ENCODE data around the gene ZNF318. TPM values are rescaled to one million over a fixed set of nuclear protein-coding genes. Genes with fewer than 3 reads are reported as not detected.

The ZNF318 gene
- polyA plus RNA-seq, 1 donor from 2014 or later = 11.7 TPM

DNA sequence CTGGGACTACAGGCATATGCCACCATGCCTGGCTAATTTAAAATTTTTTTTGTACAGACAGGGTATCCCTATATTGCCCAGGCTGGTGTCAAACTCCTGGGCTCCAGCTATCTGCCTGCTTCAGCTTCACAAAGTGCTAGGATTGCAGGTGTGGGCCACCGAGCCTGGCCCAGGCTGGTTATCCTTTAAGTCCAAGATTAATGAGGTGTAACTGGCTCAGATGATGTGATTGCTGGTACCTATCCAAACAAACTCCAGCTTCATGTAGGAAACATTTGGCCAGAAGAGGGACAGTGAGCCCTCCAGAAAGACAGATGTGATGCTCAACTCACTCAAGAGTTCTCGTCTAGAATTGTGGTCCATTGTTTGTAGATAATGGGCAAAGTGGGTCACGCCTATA lies 9.2 kb upstream of the ZNF318 start:
- H3F3A ChIP-seq (ENCODE audit: insufficient read depth, low read length, poor library complexity, severe bottlenecking) = no peaks in the 10 kb centered on the region
- no peak overlapping the region for H3K4me3 ChIP-seq (ENCODE audit: low read length)
- no peaks in the 10 kb centered on the region for H4K20me1 ChIP-seq (ENCODE audit: insufficient read depth)
- H3K79me2 ChIP-seq (replicated peaks; ENCODE audit: insufficient read depth, low read length) = no peaks in the 10 kb centered on the region
- no peak overlapping the region for H2AFZ ChIP-seq (ENCODE audit: low read depth, low read length)
- no peak overlapping the region for H3K27ac ChIP-seq (ENCODE audit: low read length)
- no peaks in the 10 kb centered on the region for H3K9me3 ChIP-seq (ENCODE audit: low read length)
- no peaks in the 10 kb centered on the region for H3K36me3 ChIP-seq (ENCODE audit: insufficient read depth, low read length)
- TF ChIP-seq EZH2 (IDR thresholded peaks at IDR 0.05; ENCODE audit: borderline replicate concordance, insufficient read depth, low read length, poor library complexity, severe bottlenecking) (no peak), RAD21 (conservative IDR thresholded peaks at IDR 0.05) (no peak), POLR2AphosphoS5 (IDR thresholded peaks at IDR 0.05) (no peak), EP300 (conservative IDR thresholded peaks at IDR 0.05; ENCODE audit: poor library complexity, severe bottlenecking) (no peak), MXI1 (conservative IDR thresholded peaks at IDR 0.05; ENCODE audit: poor library complexity, severe bottlenecking) (no peak), TAF1 (IDR thresholded peaks at IDR 0.05; ENCODE audit: low read depth) (no peak), SMC3 (conservative IDR thresholded peaks at IDR 0.05; ENCODE audit: poor library complexity) (no peak)
- TF ChIP-seq, protein P1, sequence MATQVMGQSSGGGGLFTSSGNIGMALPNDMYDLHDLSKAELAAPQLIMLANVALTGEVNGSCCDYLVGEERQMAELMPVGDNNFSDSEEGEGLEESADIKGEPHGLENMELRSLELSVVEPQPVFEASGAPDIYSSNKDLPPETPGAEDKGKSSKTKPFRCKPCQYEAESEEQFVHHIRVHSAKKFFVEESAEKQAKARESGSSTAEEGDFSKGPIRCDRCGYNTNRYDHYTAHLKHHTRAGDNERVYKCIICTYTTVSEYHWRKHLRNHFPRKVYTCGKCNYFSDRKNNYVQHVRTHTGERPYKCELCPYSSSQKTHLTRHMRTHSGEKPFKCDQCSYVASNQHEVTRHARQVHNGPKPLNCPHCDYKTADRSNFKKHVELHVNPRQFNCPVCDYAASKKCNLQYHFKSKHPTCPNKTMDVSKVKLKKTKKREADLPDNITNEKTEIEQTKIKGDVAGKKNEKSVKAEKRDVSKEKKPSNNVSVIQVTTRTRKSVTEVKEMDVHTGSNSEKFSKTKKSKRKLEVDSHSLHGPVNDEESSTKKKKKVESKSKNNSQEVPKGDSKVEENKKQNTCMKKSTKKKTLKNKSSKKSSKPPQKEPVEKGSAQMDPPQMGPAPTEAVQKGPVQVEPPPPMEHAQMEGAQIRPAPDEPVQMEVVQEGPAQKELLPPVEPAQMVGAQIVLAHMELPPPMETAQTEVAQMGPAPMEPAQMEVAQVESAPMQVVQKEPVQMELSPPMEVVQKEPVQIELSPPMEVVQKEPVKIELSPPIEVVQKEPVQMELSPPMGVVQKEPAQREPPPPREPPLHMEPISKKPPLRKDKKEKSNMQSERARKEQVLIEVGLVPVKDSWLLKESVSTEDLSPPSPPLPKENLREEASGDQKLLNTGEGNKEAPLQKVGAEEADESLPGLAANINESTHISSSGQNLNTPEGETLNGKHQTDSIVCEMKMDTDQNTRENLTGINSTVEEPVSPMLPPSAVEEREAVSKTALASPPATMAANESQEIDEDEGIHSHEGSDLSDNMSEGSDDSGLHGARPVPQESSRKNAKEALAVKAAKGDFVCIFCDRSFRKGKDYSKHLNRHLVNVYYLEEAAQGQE (IDR thresholded peaks at IDR 0.05; ENCODE audit: borderline replicate concordance) = no peak
- TF ChIP-seq, protein P2, sequence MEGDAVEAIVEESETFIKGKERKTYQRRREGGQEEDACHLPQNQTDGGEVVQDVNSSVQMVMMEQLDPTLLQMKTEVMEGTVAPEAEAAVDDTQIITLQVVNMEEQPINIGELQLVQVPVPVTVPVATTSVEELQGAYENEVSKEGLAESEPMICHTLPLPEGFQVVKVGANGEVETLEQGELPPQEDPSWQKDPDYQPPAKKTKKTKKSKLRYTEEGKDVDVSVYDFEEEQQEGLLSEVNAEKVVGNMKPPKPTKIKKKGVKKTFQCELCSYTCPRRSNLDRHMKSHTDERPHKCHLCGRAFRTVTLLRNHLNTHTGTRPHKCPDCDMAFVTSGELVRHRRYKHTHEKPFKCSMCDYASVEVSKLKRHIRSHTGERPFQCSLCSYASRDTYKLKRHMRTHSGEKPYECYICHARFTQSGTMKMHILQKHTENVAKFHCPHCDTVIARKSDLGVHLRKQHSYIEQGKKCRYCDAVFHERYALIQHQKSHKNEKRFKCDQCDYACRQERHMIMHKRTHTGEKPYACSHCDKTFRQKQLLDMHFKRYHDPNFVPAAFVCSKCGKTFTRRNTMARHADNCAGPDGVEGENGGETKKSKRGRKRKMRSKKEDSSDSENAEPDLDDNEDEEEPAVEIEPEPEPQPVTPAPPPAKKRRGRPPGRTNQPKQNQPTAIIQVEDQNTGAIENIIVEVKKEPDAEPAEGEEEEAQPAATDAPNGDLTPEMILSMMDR (IDR thresholded peaks at IDR 0.05; ENCODE audit: poor library complexity, severe bottlenecking) = no peak
- no peaks in the 10 kb centered on the region for H3K9me2 ChIP-seq (ENCODE audit: insufficient read depth, low read length)
- H3K27me3 ChIP-seq (ENCODE audit: insufficient read depth, low read depth, low read length) = no peaks in the 10 kb centered on the region
- no peak overlapping the region for H3K4me2 ChIP-seq (ENCODE audit: low read length)
- no peak overlapping the region for H3K9ac ChIP-seq (ENCODE audit: low read length)

DNA sequence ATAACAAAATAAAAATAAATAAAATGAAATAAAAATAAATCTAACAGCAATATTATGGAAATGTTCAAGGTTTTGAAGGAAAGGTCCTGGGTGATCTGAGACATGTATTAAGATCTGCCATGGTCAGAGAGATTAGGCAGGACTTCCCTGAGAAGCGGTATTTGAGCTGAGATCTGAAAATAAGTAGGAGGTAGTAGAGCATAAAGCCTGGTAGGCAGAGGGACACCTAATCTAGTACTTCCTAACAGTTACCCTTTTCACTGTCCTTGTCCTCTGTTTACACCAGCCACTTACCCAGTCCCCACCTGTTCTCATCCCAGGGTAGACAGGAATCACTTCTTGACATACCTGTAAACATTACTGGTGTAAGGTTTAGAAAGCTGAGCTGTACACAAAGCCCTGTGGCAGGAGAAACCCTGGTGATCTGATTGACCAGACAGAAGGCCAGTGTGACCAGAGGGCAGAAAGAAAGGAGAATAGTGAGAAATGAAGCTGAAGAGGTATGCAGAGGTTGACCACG lies 8.3 kb upstream of the ZNF318 start:
- no peaks in the 10 kb centered on the region for H3K9me3 ChIP-seq (ENCODE audit: low read length)
- H3K9ac ChIP-seq (ENCODE audit: low read length) = no peak overlapping the region
- no peaks in the 10 kb centered on the region for H3F3A ChIP-seq (ENCODE audit: insufficient read depth, low read length, poor library complexity, severe bottlenecking)
- no peaks in the 10 kb centered on the region for H4K20me1 ChIP-seq (ENCODE audit: insufficient read depth)
- no peak for TF ChIP-seq SMC3 (conservative IDR thresholded peaks at IDR 0.05; ENCODE audit: poor library complexity)
- TF ChIP-seq EZH2 (IDR thresholded peaks at IDR 0.05; ENCODE audit: borderline replicate concordance, insufficient read depth, low read length, poor library complexity, severe bottlenecking) = no peak
- TF ChIP-seq TAF1 (IDR thresholded peaks at IDR 0.05; ENCODE audit: low read depth) = no peak
- TF ChIP-seq, protein P1 (IDR thresholded peaks at IDR 0.05; ENCODE audit: borderline replicate concordance) = no peak
- TF ChIP-seq, protein P2 (IDR thresholded peaks at IDR 0.05; ENCODE audit: poor library complexity, severe bottlenecking) = no peak
- TF ChIP-seq RAD21 (conservative IDR thresholded peaks at IDR 0.05) = no peak
- TF ChIP-seq MXI1 (conservative IDR thresholded peaks at IDR 0.05; ENCODE audit: poor library complexity, severe bottlenecking) = no peak
- no peak for TF ChIP-seq EP300 (conservative IDR thresholded peaks at IDR 0.05; ENCODE audit: poor library complexity, severe bottlenecking)
- TF ChIP-seq POLR2AphosphoS5 (IDR thresholded peaks at IDR 0.05) = no peak
- H3K79me2 ChIP-seq (replicated peaks; ENCODE audit: insufficient read depth, low read length) = no peaks in the 10 kb centered on the region
- H3K4me3 ChIP-seq (ENCODE audit: low read length) = no peak overlapping the region
- H2AFZ ChIP-seq (ENCODE audit: low read depth, low read length) = no peak overlapping the region
- no peak overlapping the region for H3K27ac ChIP-seq (ENCODE audit: low read length)
- H3K9me2 ChIP-seq (ENCODE audit: insufficient read depth, low read length) = no peaks in the 10 kb centered on the region
- H3K27me3 ChIP-seq (ENCODE audit: insufficient read depth, low read depth, low read length) = no peaks in the 10 kb centered on the region
- H3K4me2 ChIP-seq (ENCODE audit: low read length) = no peak overlapping the region
- no peaks in the 10 kb centered on the region for H3K36me3 ChIP-seq (ENCODE audit: insufficient read depth, low read length)

All from neural cell (in vitro differentiated cells).